GM21360 (cell line): Measurements from ENCODE around the gene ACSL1.
"Not testable (repeated sequence)": the region's sequence is repeated elsewhere in the genome, so short reads cannot be mapped to it uniquely, and the experiment has no call there.

ENCODE experiments used
- ATAC-seq: cut with Tn5 transposase; IDR thresholded peaks from one replicate; pipeline ENCODE4 v1.9.1; 2021; ENCODE audit warnings: mild to moderate bottlenecking, moderate library complexity; ENCODE audit not compliant: unreplicated experiment

Gene ACSL1

GRCh38 chr4:184762100-184762499, 63.7 kb downstream of the ACSL1 start:
- ATAC-seq: no peak

DNA sequence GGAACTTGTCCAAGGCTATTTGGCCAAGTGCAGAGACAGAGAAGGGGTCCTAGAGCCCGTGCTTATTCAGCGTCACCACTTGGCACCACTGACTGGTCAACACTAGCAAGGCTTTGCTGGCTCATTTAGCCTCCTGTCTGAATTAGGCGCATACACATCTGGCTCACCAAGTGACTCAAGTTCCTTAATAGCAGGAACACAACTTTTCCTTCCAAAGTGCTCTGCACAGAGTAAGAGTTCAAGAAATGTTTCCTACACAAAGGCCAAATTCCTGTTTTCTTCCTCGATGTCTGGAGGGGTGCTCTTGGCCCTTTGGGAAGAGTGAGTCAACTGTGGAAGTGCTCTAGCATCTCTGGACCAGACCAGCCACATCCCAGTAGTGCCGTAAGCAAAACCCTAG, 65.1 kb downstream of the ACSL1 start:
- ATAC-seq: no peak

- ATAC-seq: no peak
Measured at GRCh38 chr4:184757810-184758209, 68.0 kb downstream of the ACSL1 start.

GRCh38 chr4:184756399-184756798, 69.4 kb downstream of the ACSL1 start:
- ATAC-seq: no peak

GRCh38 chr4:184755278-184755677, 70.5 kb downstream of the ACSL1 start:
- ATAC-seq: no peak

DNA sequence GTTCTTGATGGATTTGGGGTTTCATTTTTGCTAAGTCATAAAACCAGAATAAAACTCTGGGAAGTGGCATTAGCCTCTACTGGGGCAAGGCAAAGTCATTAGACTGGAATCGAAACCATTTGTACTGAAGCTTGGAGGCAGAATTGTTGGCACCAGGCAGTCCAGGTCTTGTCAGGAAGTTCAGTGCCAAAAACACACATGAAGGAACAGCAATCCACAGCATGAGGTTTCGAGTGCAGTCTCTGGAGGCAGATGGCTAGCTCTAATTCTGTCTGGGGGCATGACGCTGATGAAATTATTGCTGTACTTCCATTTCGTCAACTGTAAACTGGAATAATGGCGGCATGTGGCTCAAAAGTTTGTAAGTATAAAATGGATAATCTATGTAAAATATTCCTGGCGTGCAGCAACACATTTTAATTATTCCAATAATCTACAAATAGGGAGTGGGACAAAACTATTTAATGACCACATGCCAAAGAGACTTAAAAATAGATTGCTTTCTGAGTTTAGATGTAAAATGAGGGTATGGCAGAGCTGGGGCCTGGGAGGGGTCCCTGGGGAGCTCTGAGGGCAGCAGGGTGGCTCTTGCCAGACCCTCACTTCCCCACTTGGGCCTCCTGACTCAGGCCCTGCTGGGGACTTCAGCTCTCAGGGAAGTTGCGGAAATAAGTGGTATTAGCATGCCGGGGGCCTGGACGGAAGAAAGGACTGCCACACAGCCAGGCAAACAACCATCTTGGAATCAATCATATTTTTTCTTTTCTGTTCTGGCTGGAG, 73.1 kb downstream of the ACSL1 start:
- ATAC-seq: no peak

DNA sequence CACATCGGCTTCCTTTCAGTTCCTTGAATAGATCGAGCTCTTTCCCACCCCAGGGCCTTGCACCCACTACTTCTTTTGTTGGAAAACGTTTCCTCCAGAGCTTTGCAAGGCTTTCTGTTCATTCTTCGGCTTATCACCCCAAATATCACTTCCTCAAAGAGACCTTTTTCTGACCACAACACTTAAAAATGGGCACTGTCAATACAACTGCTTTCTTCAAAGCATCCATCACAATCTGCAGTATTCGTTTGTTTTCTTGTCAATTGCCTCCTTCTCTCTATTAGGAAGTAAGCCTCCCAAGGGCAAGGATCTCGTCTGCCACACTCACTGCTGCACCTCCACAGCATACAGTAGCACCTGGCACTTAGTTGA, 74.2 kb downstream of the ACSL1 start:
- no peak for ATAC-seq

DNA sequence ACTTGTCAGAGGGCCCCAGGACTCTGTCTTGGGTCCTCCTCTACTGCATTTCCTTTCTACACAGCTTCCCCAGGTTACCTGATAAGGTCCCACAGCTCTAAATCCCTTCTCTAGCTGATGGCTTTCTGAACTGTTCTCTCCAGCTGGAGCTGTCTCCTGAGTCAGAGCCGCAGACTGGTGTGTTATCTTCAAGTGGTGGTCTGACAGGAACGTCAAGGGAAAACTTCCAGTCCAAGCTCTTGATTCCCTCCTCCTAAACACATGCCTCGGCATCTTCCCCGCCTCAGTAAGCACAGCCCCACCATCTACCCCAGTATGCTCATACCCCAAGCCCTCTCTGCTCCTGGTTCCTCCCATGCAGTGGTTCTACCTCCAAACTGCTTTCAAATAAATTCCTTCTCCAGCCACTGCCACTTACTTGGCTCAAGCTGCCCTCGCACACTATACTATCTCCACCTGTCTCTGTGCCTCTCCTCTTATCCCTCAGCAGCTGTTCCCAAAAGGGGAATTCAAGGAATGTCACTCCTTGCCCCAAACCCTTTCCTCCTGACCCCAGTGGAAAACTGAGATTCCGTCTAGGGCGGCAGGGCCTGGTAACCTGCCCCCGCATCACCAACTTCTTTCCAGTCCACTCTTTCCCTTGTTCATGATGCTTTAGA, 74.7 kb downstream of the ACSL1 start:
- ATAC-seq: no peak

DNA sequence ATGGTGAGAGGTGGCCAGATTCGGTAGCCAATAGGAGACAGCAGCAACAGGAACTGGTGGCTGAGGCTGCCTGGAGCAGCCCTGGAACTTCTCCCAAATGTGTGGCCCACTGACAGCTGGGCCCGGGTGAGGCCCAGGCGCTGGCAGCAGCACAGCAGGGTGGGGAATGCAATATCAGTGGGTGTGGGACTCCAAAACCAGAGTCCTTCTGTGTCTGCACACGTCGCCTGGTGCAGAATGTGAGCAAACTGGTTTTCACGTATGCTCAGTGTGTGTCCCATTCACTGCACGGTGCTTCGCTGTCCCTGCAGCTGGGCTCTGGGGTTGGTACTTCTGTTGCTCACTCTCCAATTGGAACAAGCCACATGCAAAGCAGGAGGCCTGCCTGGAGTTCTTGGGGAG, 77.5 kb downstream of the ACSL1 start:
- ATAC-seq: no peak

DNA sequence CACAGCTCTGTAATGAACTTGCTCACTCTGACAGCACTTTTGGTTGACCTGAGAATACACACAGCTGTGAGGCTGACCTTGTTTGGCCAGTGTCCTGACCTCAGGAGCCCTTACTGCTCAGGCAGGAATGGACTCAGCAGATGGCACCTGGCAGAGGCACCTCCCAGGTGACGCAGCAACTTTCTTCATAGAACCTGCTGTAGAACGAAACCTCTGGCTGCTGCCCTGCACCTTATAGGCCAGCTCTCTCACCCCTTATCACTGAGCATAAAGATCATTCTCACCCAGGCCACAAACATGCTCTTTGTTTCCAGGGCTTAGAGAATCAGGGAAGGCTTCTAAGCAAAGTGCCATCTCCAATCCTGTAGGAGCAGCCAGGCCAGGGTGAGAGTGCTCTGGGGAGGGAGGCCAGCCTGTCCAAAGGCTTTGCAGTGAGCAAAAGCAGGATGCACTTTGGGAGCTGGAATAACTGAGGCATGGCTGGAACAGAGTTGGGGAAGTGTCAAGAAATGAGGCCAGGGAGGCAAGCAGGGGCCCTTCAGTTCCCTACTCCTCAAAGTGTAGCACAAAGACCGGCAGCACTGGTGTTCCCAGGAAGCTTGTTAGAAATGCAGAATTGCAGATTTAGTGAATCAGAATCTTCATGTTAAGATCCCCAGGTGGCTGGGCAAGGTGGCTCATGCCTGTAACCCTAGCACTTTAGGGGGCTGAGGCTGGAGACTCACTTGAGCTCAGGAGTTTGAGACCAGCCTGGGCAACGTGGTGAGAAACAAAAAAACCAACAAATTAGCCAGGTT, 78.5 kb downstream of the ACSL1 start:
- ATAC-seq: no peak

GRCh38 chr4:184745831-184746795, 79.7 kb downstream of the ACSL1 start:
- ATAC-seq: peak; percentile 58

- no peak for ATAC-seq
Measured at GRCh38 chr4:184744236-184744635, 81.5 kb downstream of the ACSL1 start.

GRCh38 chr4:184743650-184744049, 82.1 kb downstream of the ACSL1 start:
- ATAC-seq: no peak

GRCh38 chr4:184741651-184742050, 84.1 kb downstream of the ACSL1 start:
- not testable (repeated sequence) for ATAC-seq

DNA sequence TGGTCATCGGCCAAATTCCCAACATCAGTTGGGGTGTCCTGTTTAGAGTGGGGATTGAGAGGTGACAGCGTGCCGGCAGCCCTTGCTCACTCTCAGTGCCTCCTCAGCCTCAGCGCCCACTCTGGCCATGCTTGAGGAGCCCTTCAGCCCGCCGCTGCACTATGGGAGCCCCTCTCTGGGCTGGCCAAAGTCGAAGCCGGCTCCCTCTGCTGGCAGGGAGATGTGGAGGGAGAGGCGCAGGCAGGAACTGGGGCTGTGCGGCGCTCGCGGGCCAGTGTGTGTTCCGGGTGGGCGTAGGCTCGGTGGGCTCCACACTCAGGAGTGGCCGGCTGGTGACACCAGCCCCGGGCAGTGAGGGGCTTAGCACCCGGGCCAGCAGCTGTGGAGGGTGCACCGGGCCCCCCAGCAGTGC, 84.8 kb downstream of the ACSL1 start:
- ATAC-seq: no peak

DNA sequence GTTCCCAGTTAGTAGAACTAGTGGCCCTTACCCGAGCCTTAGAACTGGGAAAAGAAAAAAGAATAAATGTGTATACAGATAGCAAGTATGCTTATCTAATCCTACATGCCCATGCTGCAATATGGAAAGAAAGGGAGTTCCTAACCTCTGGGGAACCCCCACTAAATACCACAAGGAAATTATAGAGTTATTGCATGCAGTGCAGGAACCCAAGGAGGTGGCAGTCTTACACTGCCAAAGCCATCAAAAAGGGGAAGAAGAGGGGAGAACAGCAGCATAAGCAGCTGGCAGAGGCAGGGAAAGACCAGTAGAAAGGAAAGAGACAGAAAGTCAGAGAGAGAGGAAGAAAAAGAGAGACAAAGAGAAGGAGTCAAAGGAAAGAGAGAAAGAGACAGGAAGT, 86.2 kb downstream of the ACSL1 start:
- ATAC-seq: not testable (repeated sequence)

DNA sequence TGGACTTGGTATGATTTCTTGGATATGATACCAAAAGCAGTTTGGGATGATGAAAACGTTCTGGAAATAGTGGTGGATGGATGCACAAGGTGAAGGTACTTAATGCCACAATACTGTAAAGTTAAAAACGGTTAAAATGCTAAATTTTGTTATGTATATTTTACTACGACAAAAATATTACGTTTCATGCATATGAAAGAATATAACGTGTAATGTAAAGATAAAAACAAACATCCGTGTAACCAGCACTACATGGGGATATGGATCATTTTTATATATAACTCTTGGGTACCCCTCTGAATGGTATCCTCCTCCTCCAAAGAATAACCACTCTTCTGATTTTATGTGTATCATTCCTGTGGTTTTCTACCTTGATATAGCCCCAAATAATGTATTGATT, 91.0 kb downstream of the ACSL1 start:
- no peak for ATAC-seq

GRCh38 chr4:184733654-184734524, 91.9 kb downstream of the ACSL1 start, which contains the start of gene CENPU:
TSS of gene CENPU (minus strand) at chr4:184734096. CDS start at chr4:184734062, 34 bp downstream.
- ATAC-seq: peak; percentile 93

DNA sequence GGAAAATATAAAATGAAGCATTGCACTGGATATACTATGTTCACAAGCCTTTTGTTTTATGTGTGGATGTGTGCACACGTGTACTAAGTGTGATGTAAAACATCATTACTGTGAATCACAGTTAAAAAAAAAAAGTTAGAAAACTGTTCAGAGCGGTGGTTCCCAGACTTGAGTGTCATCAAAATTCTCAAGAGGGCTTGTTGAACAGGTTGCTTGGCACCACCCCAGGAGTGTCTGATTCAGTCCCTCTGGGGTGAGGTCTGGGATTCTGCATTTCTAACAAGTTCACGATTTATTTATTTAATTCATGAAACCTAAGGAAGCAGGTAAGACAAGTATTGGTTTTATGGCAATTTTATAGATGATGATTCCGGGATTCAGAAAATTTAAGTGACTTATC, 93.6 kb downstream of the ACSL1 start:
- ATAC-seq: no peak

DNA sequence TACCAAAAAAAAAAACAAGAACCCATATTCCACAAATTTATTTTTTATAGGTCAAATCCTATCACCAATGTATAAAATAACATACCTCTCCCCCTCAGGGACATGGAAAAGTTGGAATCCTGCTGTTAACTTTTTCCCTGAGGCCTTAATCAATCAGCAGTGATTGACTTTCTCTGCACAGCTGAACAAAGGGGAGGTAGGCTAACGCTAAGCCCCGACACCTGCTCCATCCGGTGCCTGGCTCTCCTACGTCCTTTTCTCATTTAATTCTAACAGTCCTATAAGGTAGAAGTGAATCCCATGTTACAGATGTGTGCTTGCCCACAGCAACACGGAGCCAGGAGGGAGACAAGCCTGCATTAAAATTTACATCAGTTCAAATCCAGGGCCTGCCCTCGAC, 94.7 kb downstream of the ACSL1 start:
- ATAC-seq: no peak
